HepG2 (cell line): Measurements from ENCODE around the gene NID1. TPM values are rescaled to one million over a fixed set of nuclear protein-coding genes. Genes with fewer than 3 reads are reported as not detected.

Source experiments
- ATF6 ChIP-seq: sonication (generic); formaldehyde crosslinking; conservative IDR thresholded peaks from 2 replicates; pipeline ENCODE4 v1.4.0; 2020; ENCODE audit warnings: missing genetic modification reagents
- ATF7 ChIP-seq, 2 experiments: fragments of 450-650 bp in 1 of 2; sonication (generic) in 1 of 2; formaldehyde crosslinking in 1 of 2; IDR thresholded peaks; 2 replicates each; pipeline versions ENCODE4 v1.4.0 to v1.6.1; 2016 to 2020; ENCODE audit warnings: antibody characterized with exemption in 1 of 2, mild to moderate bottlenecking in 1 of 2, missing genetic modification reagents in 1 of 2
- CERS6 ChIP-seq: sonication (generic); formaldehyde crosslinking; IDR thresholded peaks from 2 replicates; pipeline ENCODE4 v1.5.0; 2020; ENCODE audit warnings: missing genetic modification reagents
- DNMT1 ChIP-seq: sonication (generic); formaldehyde crosslinking; IDR thresholded peaks from 2 replicates; pipeline ENCODE4 v1.5.1; 2020; ENCODE audit warnings: mild to moderate bottlenecking, missing genetic modification reagents
- JUNB ChIP-seq: sonication (generic); formaldehyde crosslinking; IDR thresholded peaks from 2 replicates; pipeline ENCODE4 v1.8.0; 2022; ENCODE audit warnings: missing genetic modification reagents, mild to moderate bottlenecking, borderline replicate concordance
- KDM5B ChIP-seq: sonication (generic); formaldehyde crosslinking; IDR thresholded peaks from 2 replicates; pipeline ENCODE4 v1.4.0; 2020; ENCODE audit warnings: missing genetic modification reagents, mild to moderate bottlenecking, borderline replicate concordance
- MLX ChIP-seq: IDR thresholded peaks from 2 replicates; pipeline ENCODE4 v1.6.1; 2016
- NRL ChIP-seq: sonication (generic); formaldehyde crosslinking; IDR thresholded peaks from 2 replicates; pipeline ENCODE4 v1.5.0; 2020; ENCODE audit warnings: missing genetic modification reagents, mild to moderate bottlenecking, moderate library complexity, borderline replicate concordance
- PATZ1 ChIP-seq: sonication (generic); formaldehyde crosslinking; IDR thresholded peaks from 2 replicates; pipeline ENCODE4 v1.4.0; 2020; ENCODE audit warnings: missing genetic modification reagents
- PPARG ChIP-seq: conservative IDR thresholded peaks from 2 replicates; pipeline ENCODE4 v1.6.1; 2016; ENCODE audit warnings: missing biosample characterization, missing genetic modification reagents
- SOX6 ChIP-seq, 2 experiments: fragments of 450-650 bp in 1 of 2; sonication (generic) in 1 of 2; formaldehyde crosslinking in 1 of 2; IDR thresholded peaks; 2 replicates each; pipeline versions ENCODE4 v1.4.0 to v1.6.1; 2017 to 2020; ENCODE audit warnings: antibody characterized with exemption in 1 of 2, mild to moderate bottlenecking in 1 of 2, missing genetic modification reagents in 1 of 2
- TBX2 ChIP-seq: sonication (generic); formaldehyde crosslinking; IDR thresholded peaks from 2 replicates; pipeline ENCODE4 v1.5.0; 2020; ENCODE audit warnings: missing genetic modification reagents, mild to moderate bottlenecking, borderline replicate concordance
- TFAP4 ChIP-seq: sonication (generic); IDR thresholded peaks from 2 replicates; pipeline ENCODE4 v1.6.1; 2016; ENCODE audit warnings: low read depth, borderline replicate concordance
- THRA ChIP-seq: sonication (generic); formaldehyde crosslinking; IDR thresholded peaks from 2 replicates; pipeline ENCODE4 v1.4.0; 2020; ENCODE audit warnings: missing genetic modification reagents, borderline replicate concordance
- ZC3H4 ChIP-seq: sonication (generic); formaldehyde crosslinking; IDR thresholded peaks from 2 replicates; pipeline ENCODE4 v1.4.0; 2020; ENCODE audit warnings: missing genetic modification reagents, borderline replicate concordance
- ZNF383 ChIP-seq: sonication (generic); formaldehyde crosslinking; IDR thresholded peaks from 2 replicates; pipeline ENCODE4 v1.4.0; 2020; ENCODE audit warnings: missing genetic modification reagents, mild to moderate bottlenecking, borderline replicate concordance
- ZNF550 ChIP-seq: sonication (generic); formaldehyde crosslinking; IDR thresholded peaks from 2 replicates; pipeline ENCODE4 v1.4.0; 2020; ENCODE audit warnings: mild to moderate bottlenecking, missing genetic modification reagents, borderline replicate concordance
- ZNF580 ChIP-seq: IDR thresholded peaks from 2 replicates; pipeline ENCODE4 v1.6.1; 2016; ENCODE audit warnings: low read depth, borderline replicate concordance
- ZNF598 ChIP-seq: sonication (generic); formaldehyde crosslinking; IDR thresholded peaks from 2 replicates; pipeline ENCODE4 v1.5.1; 2020; ENCODE audit warnings: mild to moderate bottlenecking, missing genetic modification reagents, borderline replicate concordance
- polyA plus RNA-seq, 8 experiments: library from polyadenylated mRNA; depleted of rRNA in 3 of 8; stranded (reverse) in 7 of 8; unstranded in 1 of 8; fragments of >200 nt; fragmentation: Illumina TruSeq in 4 of 8; extraction: Trizol in 4 of 8; gene quantifications; 2 replicates each; pipeline versions ENCODE4 v1.2.1 to v1.2.3, GENCODE V29; 2011 to 2016; ENCODE audit warnings: low read depth in 4 of 8, missing spikeins in 1 of 8, mixed read lengths in 1 of 8; ENCODE audit not compliant: insufficient read depth in 1 of 8
- total RNA-seq, 5 experiments: library from RNA; depleted of rRNA; stranded (reverse); fragments of >200 nt; fragmentation: Illumina TruSeq; extraction: Trizol; gene quantifications; 2 replicates each; pipeline ENCODE4 v1.2.3, GENCODE V29; 2016; ENCODE audit warnings: low read depth in 1 of 5

Gene NID1
- total and polyA plus RNA-seq, 2 of the 13 experiments (the other 11 are each of a cell fraction or from before 2014, with no cell fraction given): 50.2 to 56.1 TPM

- TF ChIP-seq ATF6 (CRISPR knock-in tag): no peak
- TF ChIP-seq TFAP4: no peak
- TF ChIP-seq PPARG: peak; percentile 20; the same call in 1 of the 2 replicates
- TF ChIP-seq ATF7 (IDR thresholded peaks at IDR 0.05): no peak
- no peak for TF ChIP-seq ATF7 (CRISPR knock-in tag; IDR thresholded peaks at IDR 0.05)
- no peak; the same call in 1 of the 2 replicates for TF ChIP-seq JUNB (CRISPR knock-in tag)
- 0 out of 2 replicates have a peak, but pooled peaks have one; percentile 55 for TF ChIP-seq ZNF580
- TF ChIP-seq ZNF598 (CRISPR knock-in tag): no peak
- TF ChIP-seq ZNF550 (CRISPR knock-in tag): no peak
- peak; percentile 78; the same call in 1 of the 2 replicates for TF ChIP-seq NRL (CRISPR knock-in tag)
- TF ChIP-seq PATZ1: peak; percentile 93
- TF ChIP-seq ZNF383 (CRISPR knock-in tag): no peak
- TF ChIP-seq SOX6 (IDR thresholded peaks at IDR 0.05): no peak
- peak; percentile 73 for TF ChIP-seq SOX6 (CRISPR knock-in tag; IDR thresholded peaks at IDR 0.05)
- no peak for TF ChIP-seq CERS6
- TF ChIP-seq DNMT1: no peak; the same call in 1 of the 2 replicates
- peak; percentile 62; the same call in 1 of the 2 replicates for TF ChIP-seq KDM5B (CRISPR knock-in tag)
- TF ChIP-seq ZC3H4 (CRISPR knock-in tag): no peak
- peak; percentile 74 for TF ChIP-seq THRA
- no peak for TF ChIP-seq MLX (CRISPR knock-in tag)
- peak; percentile 90 for TF ChIP-seq TBX2 (CRISPR knock-in tag)
Observed at GRCh38 chr1:236064674-236065508, at the start of gene NID1 (continued).
